HL-60 (cell line): ENCODE data around the gene MEX3B.

ENCODE experiments used
- CTCF ChIP-seq: IDR thresholded peaks from one replicate; pipeline ENCODE4 v1.5.1; 2011; ENCODE audit warnings: low read length, control low read depth, inconsistent platforms; ENCODE audit not compliant: insufficient read depth
- REST ChIP-seq: IDR thresholded peaks from 2 replicates; pipeline ENCODE4 v1.6.1; 2012; ENCODE audit warnings: low read depth; ENCODE audit not compliant: insufficient replicate concordance

- TF ChIP-seq CTCF (no peak), REST (no peak)
These were observed 2.6 kb downstream of the MEX3B start for GRCh38 chr15:82043130-82043673.
